Myocyte (in vitro differentiated cells): ENCODE data around the gene CFAP65. TPM values are rescaled to one million over a fixed set of nuclear protein-coding genes. Genes with fewer than 3 reads are reported as not detected.
A peak's percentile ranks its signal among the peaks of the same experiment; 100 is the strongest.

Experiments used
- DNase-seq: peaks from one replicate; pipeline ENCODE4 v3.0.0-alpha.2; 2012; ENCODE audit warnings: low read depth
- total RNA-seq: library from RNA; depleted of rRNA; stranded (reverse); fragments of >200 nt; gene quantifications from 2 replicates; pipeline ENCODE4 v1.2.3, GENCODE V29; 2014

CFAP65 gene
- total RNA-seq, 1 donor from 2014 or later, result 0.05 TPM

DNA sequence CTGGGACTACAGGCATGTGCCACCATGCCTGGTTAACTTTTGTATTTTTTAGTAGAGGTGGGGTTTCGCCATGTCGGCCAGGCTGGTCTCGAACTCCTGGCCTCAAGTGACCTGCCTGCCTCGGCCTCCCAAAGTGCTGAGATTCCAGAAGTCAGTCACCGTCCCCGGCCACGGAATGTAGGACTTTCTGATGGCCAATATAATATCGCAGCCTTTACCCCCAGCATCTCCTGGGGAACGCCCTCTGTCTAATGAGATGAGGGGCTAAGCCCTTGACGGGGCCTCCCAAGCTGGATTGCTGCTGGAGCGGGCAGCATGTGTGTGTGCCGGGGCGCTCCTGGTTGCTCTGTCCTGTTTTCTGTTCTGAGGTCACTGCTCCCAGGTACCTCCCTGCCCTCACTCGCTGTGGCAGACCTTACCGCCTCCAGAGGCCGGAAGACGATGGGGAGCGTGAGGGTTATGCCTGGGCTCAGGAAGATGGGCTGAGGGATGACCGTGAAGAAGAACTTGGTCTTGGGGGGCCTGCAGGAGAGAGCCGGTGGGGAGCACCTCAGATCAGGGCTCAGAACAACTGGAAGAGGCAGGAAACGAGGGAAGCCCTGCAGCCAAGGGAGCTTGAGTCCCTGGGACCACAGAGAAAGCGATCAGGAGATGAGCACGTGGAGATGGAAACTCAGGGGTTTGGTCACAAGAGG is 9.1 kb downstream of the CFAP65 start:
- no peak for DNase-seq

DNA sequence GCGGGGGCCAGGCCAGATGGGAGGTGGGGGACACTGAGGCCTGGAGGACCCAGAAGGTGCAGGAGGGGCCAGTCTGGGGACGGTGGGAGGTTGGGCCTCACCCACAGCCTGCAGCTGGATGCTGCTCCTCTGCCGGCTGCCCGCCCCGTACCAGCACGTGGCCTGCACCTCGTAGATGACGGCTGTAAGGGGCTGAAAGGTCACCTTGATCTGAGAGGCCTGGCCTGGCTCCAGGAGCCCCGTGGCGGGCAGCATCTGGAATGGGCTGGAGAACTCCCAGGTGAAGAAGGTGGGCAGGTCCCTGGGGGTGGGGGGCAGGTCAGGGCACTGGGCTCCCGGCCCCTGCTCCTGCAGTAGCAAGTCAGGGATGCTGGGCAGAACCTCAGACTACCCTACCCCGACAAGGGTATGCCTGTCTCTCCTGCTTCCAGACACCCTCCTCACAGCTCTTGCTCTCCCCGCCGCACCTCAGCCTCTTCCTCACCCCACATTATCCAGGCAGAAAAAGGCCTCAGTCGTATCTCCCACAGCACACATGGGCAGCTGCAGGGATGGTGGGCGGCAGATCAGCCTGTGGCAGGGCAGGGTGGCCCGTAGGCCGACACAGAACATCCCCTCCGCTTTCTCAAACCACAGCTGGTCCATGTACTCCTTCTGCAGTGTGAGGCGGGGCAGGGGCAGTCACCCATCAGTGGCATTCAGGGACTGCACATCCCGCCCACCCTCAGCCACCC is 10.1 kb downstream of the CFAP65 start:
- no peak for DNase-seq

DNA sequence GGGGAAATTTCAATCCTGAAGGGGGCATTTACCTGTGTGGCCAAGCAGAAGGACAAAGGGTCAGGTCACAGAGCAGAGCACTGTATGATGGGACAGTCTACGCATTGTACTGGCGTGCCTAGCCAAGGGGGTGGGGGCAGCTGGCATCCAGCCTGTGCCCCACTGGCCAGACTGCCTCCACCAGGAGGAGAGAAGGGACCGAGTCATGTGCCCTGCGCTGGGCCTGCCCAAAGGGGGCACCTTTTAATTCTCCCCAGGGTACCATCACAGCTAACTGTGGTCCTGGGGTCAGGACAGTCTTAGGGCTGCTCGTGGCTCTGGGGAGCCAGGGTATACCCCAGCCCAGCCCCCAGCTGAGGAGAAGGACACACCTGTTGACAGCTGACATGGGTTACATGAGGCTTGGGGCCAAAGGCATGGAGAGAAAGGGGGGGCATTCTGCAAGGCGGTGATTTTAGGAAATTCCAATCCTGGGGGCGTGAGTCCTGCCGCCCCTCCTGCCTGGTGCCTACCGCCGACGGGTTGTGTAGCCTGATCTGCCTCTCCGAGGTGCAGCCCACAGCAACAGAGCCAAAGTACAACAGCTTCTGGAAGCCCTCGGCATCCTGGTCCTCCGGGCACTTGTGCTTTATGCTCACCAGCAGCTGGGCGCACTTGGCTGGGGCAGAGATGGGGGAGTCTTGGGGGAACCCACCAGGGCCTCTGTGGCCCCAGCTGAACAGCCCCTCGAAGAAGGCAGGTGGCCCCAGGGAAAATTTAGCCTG is 11.0 kb downstream of the CFAP65 start:
- DNase-seq, result no peak

DNA sequence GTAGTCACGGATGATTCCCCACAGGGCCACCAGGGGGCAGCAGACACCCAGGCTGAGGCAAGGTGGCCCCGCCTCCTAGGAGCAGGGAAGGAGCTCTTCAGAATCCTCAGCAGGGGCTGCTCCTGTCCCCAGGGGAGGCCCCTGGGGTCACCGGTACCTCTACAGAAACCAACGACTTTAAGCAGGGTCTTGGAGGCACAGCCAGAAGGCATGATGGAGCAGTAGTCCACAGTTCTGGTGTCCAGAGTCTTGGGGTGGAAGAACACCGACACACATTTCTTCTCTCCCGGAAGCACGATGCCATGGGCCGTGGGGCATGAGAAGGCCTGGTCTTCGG is 11.5 kb downstream of the CFAP65 start:
- peak; percentile 76 for DNase-seq

DNA sequence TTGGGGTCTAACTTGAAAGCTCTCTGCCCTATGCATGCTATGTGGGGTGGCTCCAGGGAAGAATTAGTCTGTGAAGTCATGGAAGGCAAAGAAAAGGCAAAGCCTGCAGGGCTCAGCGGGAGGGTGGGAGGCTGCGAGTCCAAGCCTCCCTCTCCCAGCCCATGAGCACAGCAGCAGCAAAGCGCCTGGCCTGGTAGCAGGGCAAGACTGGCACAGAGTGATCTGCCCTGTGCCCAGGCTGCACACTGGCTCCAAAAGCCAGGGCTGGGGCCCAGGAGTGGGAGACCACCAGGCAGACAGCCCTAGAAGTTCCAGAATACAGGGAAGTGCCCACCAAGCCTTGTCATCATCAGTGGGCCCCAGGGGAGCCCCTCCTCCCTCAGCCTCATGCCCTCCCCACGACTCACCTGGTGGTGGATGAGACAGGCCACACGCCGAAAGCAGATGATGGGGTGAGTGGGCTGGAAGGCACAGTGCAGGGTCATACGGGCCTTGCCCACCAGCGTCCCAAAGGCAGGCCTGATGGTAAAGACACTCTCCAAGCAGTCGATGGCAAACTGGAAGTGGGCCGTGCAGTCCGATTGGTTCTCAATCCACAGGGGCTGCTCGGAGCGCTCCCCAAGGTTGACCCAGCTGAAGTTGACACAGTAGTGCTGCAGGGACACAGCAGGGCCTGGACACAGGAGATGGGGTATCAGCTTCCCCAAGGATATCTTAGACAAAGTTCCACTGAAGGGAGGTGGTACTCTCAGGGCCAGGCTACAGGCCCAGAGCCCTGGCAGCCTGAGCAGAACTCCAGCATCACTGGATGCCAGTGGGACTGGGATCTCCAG is 12.1 kb downstream of the CFAP65 start:
- DNase-seq, result no peak

DNA sequence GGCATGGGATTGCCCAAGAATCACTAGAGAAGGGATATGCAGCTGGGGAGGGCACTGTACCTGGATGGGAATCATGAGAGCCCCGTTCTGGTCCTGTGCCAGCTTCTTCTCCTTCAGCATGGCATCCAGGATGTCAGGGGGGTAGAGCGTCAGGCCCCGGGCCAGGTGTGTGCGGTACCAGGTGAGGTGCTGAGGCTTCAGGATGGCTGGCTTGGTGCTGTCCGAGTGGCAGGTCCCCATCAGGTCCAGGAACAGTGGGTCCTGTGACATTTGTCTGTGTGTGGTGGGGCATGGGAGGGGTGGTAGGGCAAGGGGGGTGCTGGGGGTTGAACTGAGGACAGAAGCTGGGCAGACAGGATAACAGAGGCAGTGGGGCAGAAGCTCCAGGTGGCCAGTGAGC is 13.2 kb downstream of the CFAP65 start:
- DNase-seq, result no peak

DNA sequence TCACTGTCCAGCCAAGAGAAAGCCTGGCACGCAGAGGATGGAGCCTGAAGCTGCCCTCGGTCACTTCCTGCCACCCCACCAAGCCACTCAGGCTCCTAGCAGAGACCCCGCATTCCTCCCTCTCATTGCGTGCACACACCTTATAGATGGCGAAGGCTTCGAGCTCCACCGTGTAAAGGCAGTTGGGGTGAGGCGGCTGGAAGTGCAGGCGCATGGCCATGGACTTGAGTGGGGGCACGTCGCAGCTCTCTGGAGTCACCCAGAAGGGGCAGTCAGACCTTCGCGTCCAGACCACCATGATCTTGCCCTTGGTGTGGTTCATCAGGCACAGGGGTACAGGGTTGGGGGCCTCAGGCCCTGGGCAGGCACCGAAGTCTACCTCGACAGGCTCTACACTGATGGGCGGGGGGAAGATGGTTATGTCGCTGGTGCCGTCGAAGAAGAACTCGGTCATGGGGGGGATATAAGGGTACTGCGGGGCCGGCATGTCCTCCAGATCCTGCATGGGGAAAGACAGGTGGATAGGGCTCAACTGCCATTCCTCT is 13.7 kb downstream of the CFAP65 start:
- no peak for DNase-seq

DNA sequence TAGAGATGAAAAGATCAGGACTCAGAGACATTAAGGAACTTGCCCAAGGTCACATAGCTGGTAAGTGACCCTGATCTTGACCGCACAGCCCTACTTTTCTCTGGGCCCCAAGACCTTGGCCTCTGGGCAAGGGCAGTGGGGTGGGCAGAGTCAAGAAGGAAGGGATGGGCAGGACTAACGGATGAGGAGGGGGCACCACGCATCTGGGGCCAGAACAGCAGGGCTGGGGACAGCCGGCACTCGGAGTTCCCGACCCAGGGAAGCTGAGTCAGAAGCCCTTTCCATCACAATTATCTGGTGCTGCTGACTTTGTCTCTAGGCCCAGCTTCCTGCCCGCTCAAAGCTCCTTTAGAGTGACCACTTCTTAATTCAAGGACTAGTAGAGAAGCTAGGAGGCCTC is 14.4 kb downstream of the CFAP65 start:
- DNase-seq, result no peak

DNA sequence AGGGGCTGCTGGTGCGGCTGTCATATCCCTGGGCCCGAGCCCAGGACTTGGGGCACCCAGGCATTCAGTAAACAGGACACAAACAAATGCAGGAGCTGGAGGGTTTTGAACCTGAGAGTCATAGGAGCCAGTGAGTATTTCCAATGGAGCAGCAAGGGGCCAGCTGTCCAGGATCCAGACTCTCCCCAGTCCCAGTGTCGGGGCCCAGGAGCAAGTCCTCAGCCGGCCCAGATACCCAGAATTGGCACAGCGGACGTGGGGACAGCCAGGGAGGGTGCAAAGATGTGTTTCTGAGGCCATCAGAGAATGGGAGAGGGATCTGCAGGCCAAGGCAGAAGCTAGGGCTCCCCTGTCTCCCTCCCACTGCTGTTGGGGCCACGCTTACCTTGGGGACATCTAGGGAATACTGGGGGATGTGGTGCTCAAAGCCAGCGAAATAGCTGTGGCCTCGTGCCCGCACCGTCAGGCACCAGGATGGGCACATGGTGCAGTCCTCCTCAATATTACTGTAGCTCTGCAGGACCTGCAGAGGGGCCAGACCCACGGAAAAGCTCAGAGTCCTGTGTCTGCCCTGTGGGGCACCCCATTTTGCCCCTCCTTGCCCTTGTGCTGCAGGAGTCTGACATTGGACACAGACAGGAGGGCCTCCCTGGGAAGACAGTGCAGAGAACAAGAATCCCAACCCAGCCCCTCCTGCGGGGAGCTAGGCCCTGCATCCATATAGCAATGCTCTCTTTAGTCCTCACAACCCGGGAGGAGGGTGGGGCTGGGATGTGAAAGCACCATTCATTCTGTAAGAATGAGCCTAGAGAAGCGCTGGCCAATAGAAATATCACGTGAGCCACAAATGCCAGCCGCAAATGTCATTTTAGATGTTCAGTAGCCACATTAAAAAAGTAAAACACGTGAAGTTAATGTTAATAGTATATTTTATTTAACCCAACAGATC is 15.4 kb downstream of the CFAP65 start:
- no peak for DNase-seq

DNA sequence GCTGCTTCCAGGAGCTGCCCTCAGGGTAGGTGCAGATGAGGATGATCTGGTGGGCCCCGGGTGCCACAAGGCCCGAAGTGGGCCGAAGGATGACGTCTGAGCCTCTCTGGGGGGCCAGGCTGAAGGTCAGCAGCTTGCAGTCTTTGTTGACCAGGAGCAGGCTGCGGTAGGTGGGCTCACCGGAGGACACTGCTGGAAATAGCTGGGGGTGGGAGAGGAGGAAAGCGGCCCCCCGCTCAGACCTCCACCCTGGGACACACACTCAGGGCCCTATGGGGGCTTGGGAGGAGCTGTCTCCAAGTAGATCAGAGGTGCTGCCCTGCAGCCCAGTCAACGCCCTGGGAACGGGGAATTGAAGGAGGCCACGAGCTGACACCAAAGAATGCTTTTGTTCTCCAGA is 17.3 kb downstream of the CFAP65 start:
- no peak for DNase-seq

DNA sequence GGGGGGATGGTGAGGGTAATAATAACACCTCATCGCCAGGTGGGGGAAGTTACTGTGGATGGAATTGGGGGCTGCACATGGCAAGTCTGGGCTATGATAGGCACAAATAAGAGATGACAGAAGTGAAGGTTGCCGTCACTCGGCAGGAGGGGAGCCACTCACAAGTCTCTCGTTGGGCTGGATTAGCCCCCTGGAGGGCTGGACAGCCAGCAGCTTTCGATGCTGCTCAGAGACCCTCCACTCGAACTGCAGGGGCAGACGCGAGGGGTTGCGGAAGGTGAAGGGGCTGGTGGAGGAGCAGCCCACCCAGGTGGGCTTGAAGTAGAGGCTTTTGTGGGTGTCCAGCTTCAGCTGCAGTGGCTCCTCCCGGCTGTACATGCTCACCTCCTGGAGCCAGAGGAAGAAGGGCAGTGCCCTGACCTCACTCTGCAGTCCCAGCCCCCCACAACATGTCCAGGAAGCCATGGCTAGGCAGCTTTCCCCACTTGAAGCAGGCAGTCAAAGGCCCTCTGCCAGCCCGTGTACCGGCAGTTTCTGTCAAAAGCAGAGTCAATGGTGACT is 18.2 kb downstream of the CFAP65 start:
- DNase-seq, result no peak

DNA sequence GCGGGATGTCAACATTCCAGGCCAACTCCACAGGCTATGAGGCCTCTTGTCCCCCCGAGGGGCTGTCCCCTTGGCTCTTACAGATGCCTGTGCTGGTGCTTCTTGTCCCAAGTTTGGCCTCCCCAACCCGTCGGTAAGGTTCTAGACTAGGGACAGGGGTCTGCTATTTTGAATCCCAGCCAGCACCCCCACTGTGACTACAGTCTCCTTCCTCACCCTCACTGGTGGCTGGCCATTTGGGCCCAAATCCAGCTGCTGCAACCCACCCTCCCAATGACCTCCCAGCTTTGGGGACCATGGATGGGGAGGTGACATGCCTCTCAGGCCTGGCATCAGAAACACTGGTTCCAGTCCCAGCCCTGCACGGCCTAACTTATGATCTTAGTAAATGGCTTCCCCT is 18.7 kb downstream of the CFAP65 start:
- no peak for DNase-seq

DNA sequence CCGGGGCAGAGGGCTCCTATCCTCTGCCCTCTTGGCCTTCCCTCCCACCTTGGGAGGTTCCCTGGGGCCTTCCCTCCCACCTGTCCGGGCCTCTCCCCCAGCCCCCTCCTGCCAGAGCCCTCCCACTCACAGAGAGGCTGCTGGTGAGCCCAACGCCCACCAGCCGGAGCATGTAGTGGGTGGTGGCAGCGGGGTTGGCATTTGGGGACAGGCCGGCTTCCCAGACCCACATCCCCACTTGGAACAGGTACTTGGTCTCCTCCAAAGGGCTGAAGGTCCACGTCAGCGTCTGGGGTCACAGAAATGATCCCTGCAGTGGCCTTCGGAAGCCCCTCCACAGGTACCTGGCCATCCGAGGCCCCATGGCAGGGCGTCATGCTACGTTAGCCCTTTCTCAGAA is 19.3 kb downstream of the CFAP65 start:
- DNase-seq, result no peak

DNA sequence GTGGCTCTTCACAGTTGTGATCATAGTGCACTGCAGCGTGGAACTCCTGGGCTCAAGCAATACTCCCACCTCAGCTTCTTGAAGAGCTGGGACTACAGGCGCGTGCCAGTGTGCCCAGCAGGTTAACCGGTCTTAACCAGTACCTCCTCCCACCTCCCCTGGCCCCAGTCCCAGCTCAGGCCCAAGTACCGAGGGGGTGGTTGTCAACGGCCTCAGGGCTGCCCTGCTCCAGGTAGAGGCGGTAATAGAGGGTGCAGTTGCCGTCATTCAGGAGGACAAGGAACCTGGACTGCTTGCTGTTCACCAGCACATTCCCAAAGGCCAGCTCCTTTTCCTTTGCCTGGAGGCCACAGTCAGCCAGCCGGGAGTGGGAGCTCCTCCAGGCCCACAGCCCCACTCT is 19.7 kb downstream of the CFAP65 start:
- no peak for DNase-seq

DNA sequence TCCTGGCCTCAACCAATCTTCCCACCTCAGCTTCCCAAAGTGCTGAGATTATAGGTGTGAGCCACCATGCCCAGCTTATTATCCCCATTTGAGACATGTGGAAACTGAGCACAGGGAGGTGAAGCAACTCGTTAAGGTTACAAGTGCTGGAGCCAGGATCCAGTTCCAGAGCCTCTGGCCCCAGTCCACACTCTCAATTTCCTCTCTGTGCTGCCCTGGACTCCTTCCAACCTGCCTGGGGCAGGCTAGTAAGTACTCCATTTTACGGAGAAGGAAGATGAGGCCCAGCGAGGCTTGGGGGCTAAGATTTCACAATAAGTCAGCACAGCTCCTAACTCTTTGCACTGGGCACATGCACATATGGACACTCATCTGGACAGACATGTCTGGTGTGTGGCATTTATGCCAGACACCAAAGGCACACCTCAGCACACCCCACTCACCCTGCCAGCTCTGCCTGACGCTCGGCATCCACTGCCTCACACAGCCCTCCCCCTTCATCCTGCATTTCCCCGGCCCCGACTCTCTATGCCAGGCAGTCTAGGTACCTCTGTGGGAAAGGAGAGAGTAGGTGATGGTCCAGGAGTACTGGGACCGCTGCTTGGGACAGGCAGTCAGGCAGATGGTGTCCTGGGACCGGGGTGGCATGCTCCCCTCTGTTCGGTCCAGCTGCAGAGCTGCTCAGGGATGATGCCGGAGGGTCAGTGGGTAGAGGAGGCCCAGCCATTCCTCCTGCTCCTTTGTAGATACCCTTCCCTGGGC is 20.5 kb downstream of the CFAP65 start:
- DNase-seq, result no peak

DNA sequence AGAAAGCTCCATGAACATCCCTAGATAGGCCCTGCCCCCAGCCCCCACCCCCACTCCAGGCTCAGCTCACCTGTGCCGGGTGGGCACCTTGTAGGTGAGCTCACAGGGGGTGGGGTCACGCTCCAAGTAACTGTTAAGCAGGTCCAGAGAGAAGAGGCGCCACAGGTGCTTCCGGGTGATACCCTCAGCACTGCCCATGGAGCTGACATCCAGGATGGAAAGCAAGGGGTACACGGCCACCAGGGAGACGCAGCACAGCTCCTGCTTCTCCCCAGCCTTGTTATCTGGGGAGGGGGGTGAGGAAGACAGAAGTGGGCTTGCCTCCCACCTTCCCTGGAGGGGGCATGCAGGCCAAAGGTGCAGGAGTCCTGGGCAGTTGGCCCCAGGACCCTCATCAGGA is 21.9 kb downstream of the CFAP65 start:
- DNase-seq, result no peak

DNA sequence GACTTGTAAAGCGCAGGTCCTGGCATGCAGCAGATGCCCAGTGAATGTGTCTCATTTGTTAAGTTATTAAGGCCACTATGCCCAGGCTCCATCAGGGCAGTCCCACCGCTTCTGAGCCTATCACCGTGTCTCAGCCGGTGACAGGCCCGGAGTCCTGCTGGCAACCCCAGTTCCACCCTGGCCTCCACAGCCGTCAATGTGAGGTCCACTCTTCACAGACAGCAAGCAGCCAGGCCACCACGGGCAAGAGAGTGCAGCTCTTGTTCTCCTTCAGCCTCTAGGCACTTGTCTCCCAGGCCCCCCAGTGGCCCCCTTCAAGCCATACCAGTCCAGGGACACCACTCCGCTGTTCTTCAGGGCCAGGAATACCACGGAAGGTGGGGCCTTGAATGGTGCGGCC is 22.6 kb downstream of the CFAP65 start:
- no peak for DNase-seq

DNA sequence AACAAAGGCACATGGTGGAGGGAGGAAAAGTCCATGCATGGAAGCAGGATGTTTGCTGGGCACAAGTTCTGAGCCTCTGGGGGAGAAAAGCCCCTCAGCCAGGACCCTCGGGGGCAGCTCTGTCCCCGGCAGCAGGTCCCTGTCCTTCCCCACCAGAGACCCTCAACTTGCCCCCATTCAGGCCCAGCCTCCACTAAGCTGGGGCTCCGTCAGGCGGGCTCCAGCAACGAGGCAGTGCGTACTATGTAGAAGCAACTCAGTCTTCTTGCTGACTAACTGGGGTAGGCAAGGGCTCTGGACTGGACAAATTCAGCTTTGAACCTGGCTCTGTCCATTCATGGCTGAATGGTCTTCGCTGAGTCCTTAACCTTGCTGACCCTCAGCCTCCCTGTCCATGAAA is 23.0 kb downstream of the CFAP65 start:
- DNase-seq, result no peak
